IMR-90 (cell line): Measurements from ENCODE around the gene TNRC18. TPM values are rescaled to one million over a fixed set of nuclear protein-coding genes. Genes with fewer than 3 reads are reported as not detected.

Source experiments
- ATAC-seq: fragments of 200-7000 bp; cut with Tn5 transposase; 2 replicates; pipeline ENCODE4 v1.9.1; 2020; ENCODE audit warnings: low read depth, mild to moderate bottlenecking, moderate library complexity
- BruUV-seq: library from RNA; stranded (reverse); fragments of 400-500 nt; replicated peaks from 2 replicates; lab custom pipeline; 2021; lab: Mats Ljungman, UMichigan
- CTCF ChIA-PET: fragments of 300-600 bp; formaldehyde crosslinking; extraction: SDS; loops from one replicate; lab custom pipeline; 2021; ENCODE audit warnings: antibody characterized with exemption; lab: Yijun Ruan, JAX
- POLR2A ChIA-PET: fragments of 300-600 bp; sonication (Branson Sonifier 250); formaldehyde crosslinking; loops from one replicate; lab custom pipeline; 2022; ENCODE audit warnings: antibody characterized with exemption; ENCODE audit not compliant: unreplicated experiment; lab: Charles Lee
- DNase-seq: peaks from one replicate; pipeline ENCODE4 v3.0.0; 2013
- H2AFZ ChIP-seq: replicated peaks from 2 replicates; pipeline ENCODE3; 2013; ENCODE audit warnings: low read length, mild to moderate bottlenecking; ENCODE audit not compliant: poor library complexity
- H2AK5ac ChIP-seq: 2 replicates; pipeline ENCODE4 v1.6.1; 2013; ENCODE audit warnings: low read depth, low read length, inconsistent platforms
- H2AK9ac ChIP-seq: replicated peaks from 2 replicates; pipeline ENCODE3; 2013; ENCODE audit warnings: mild to moderate bottlenecking, low read depth, low read length, moderate library complexity; ENCODE audit not compliant: poor library complexity
- H2BK120ac ChIP-seq: 2 replicates; pipeline ENCODE4 v1.6.1; 2013; ENCODE audit warnings: low read depth, low read length, inconsistent platforms
- H2BK15ac ChIP-seq: 3 replicates; pipeline ENCODE4 v1.6.1; 2013; ENCODE audit warnings: low read depth, low read length, inconsistent platforms
- H2BK20ac ChIP-seq: 2 replicates; pipeline ENCODE4 v1.6.1; 2013; ENCODE audit warnings: low read depth, mild to moderate bottlenecking, inconsistent platforms, low read length, moderate library complexity
- H2BK5ac ChIP-seq: 2 replicates; pipeline ENCODE4 v1.6.1; 2013; ENCODE audit warnings: mild to moderate bottlenecking, low read depth, low read length, inconsistent platforms; ENCODE audit not compliant: poor library complexity, severe bottlenecking
- H3K14ac ChIP-seq: replicated peaks from 2 replicates; pipeline ENCODE4 v1.6.1; 2013; ENCODE audit warnings: low read depth, low read length, inconsistent platforms
- H3K18ac ChIP-seq: 2 replicates; pipeline ENCODE4 v1.6.1; 2013; ENCODE audit warnings: low read depth, low read length, control low read depth
- H3K23ac ChIP-seq: 2 replicates; pipeline ENCODE4 v1.6.1; 2013; ENCODE audit warnings: low read depth, low read length, inconsistent platforms
- H3K27ac ChIP-seq: 2 replicates; pipeline ENCODE4 v1.5.1; 2013; ENCODE audit warnings: mild to moderate bottlenecking, control low read depth, low read length; ENCODE audit not compliant: insufficient read depth
- H3K27me3 ChIP-seq: 2 replicates; pipeline ENCODE4 v1.6.1; 2013; ENCODE audit warnings: low read length; ENCODE audit not compliant: control insufficient read depth, insufficient read depth
- H3K36me3 ChIP-seq: 2 replicates; pipeline ENCODE4 v1.6.1; 2013; ENCODE audit warnings: low read length, mixed read lengths; ENCODE audit not compliant: control insufficient read depth, insufficient read depth
- H3K4ac ChIP-seq: 2 replicates; pipeline ENCODE4 v1.6.1; 2013; ENCODE audit warnings: low read depth, low read length, inconsistent platforms
- H3K4me1 ChIP-seq: 2 replicates; pipeline ENCODE4 v1.6.1; 2013; ENCODE audit warnings: low read length, mixed read lengths; ENCODE audit not compliant: control insufficient read depth, insufficient read depth
- H3K4me2 ChIP-seq: 2 replicates; pipeline ENCODE4 v1.6.1; 2013; ENCODE audit warnings: low read depth, mild to moderate bottlenecking, control low read depth, low read length, moderate library complexity
- H3K4me3 ChIP-seq: 2 replicates; pipeline ENCODE4 v1.5.1; 2013; ENCODE audit warnings: low read depth, mild to moderate bottlenecking, control low read depth, low read length, moderate library complexity; ENCODE audit not compliant: insufficient read depth
- H3K56ac ChIP-seq: 2 replicates; pipeline ENCODE4 v1.6.1; 2013; ENCODE audit warnings: low read length, inconsistent platforms; ENCODE audit not compliant: insufficient read depth; ENCODE audit errors: extremely low read depth
- H3K79me1 ChIP-seq, 2 experiments: 2 replicates each; pipeline ENCODE4 v1.6.1; 2013; ENCODE audit warnings: low read length in 2 of 2, inconsistent platforms in 1 of 2, low read depth in 1 of 2
- H3K9ac ChIP-seq: 2 replicates; pipeline ENCODE4 v1.6.1; 2013; ENCODE audit warnings: low read depth, low read length, control low read depth
- H3K9me1 ChIP-seq: 2 replicates; pipeline ENCODE4 v1.6.1; 2013; ENCODE audit warnings: low read length, inconsistent platforms; ENCODE audit not compliant: insufficient read depth
- H3K9me3 ChIP-seq: 2 replicates; pipeline ENCODE4 v1.6.1; 2013; ENCODE audit warnings: low read length; ENCODE audit not compliant: control insufficient read depth, insufficient read depth
- H4K20me1 ChIP-seq: 2 replicates; pipeline ENCODE4 v1.6.1; 2013; ENCODE audit warnings: low read length, inconsistent platforms; ENCODE audit not compliant: insufficient read depth
- H4K5ac ChIP-seq: 2 replicates; pipeline ENCODE4 v1.6.1; 2013; ENCODE audit warnings: mild to moderate bottlenecking, low read depth, low read length, control low read depth
- H4K8ac ChIP-seq, 2 experiments: 2 replicates each; pipeline ENCODE4 v1.6.1; 2013; ENCODE audit warnings: low read depth in 2 of 2, low read length in 2 of 2, control low read depth in 1 of 2, inconsistent platforms in 1 of 2
- H4K91ac ChIP-seq: 2 replicates; pipeline ENCODE4 v1.6.1; 2013; ENCODE audit warnings: low read depth, low read length, inconsistent platforms; ENCODE audit not compliant: insufficient read depth
- BHLHE40 ChIP-seq: fragments of 150-350 bp; IDR thresholded peaks from 2 replicates; pipeline ENCODE4 v1.6.1; 2016; ENCODE audit warnings: mild to moderate bottlenecking, low read depth, low read length
- CEBPB ChIP-seq: IDR thresholded peaks from 2 replicates; pipeline ENCODE4 v1.6.1; 2012; ENCODE audit warnings: low read depth, low read length, improper control_type of control experiment
- CTCF ChIP-seq: conservative IDR thresholded peaks from 2 replicates; pipeline ENCODE4 v1.5.1; 2012; ENCODE audit warnings: mild to moderate bottlenecking, low read depth, low read length, improper control_type of control experiment
- ELK1 ChIP-seq: fragments of 150-350 bp; IDR thresholded peaks from 2 replicates; pipeline ENCODE4 v1.6.1; 2016; ENCODE audit warnings: low read depth, mild to moderate bottlenecking, low read length, moderate library complexity, borderline replicate concordance
- FOS ChIP-seq: fragments of 150-350 bp; IDR thresholded peaks from 2 replicates; pipeline ENCODE4 v1.6.1; 2016; ENCODE audit warnings: low read depth, low read length
- MAFK ChIP-seq: IDR thresholded peaks from 2 replicates; pipeline ENCODE4 v1.6.1; 2012; ENCODE audit warnings: low read depth, low read length, improper control_type of control experiment
- MXI1 ChIP-seq: IDR thresholded peaks from 2 replicates; pipeline ENCODE4 v1.6.1; 2012; ENCODE audit warnings: low read depth, mild to moderate bottlenecking, low read length, moderate library complexity, borderline replicate concordance
- POLR2A ChIP-seq: IDR thresholded peaks from 2 replicates; pipeline ENCODE4 v1.6.1; 2012; ENCODE audit warnings: mild to moderate bottlenecking, low read depth, low read length
- RAD21 ChIP-seq: IDR thresholded peaks from 2 replicates; pipeline ENCODE4 v1.6.1; 2012; ENCODE audit warnings: low read length, improper control_type of control experiment
- RCOR1 ChIP-seq: IDR thresholded peaks from 2 replicates; pipeline ENCODE4 v1.6.1; 2012; ENCODE audit warnings: mild to moderate bottlenecking, low read length, improper control_type of control experiment; ENCODE audit not compliant: insufficient replicate concordance
- USF2 ChIP-seq: fragments of 150-350 bp; IDR thresholded peaks from 2 replicates; pipeline ENCODE4 v1.6.1; 2017; ENCODE audit warnings: mild to moderate bottlenecking, antibody characterized with exemption, low read length, low read depth
- WGBS, 2 experiments: methylation state at CpG; one replicate each; pipeline versions ENCODE4 v1.1.5 to v1.1.7; 2013; ENCODE audit warnings: missing lambda C conversion rate in 2 of 2; ENCODE audit not compliant: insufficient read length in 1 of 2; ENCODE audit errors: extremely low coverage in 2 of 2; 5-methylcytosine and 5-hydroxymethylcytosine counted together
- dilution Hi-C: fragments of 300-500 bp; cut with HindIII; formaldehyde crosslinking; loops from one replicate; pipeline ENCODE4 v1.14.3; 2018; ENCODE audit warnings: low sequenced_read_pairs; ENCODE audit not compliant: unreplicated experiment
- in situ Hi-C: fragments of 300-500 bp; cut with MboI; formaldehyde crosslinking; loops from 3 replicates; pipeline ENCODE4 v1.14.3; 2019; ENCODE audit warnings: low sequenced_read_pairs, inconsistent platforms, mixed read lengths
- intact Hi-C: fragments of 100-400 bp; cut with micrococcal nuclease; formaldehyde crosslinking; loops from 2 replicates; pipeline ENCODE4 v1.10.0; 2022
- polyA plus RNA-seq, 3 experiments: library from polyadenylated mRNA; depleted of rRNA; stranded (reverse); fragments of >200 nt; gene quantifications; 2 replicates each; pipeline ENCODE4 v1.2.3, GENCODE V29; 2012; ENCODE audit warnings: low replicate concordance in 1 of 3
- total RNA-seq: library from RNA; depleted of rRNA; stranded (reverse); fragments of >200 nt; gene quantifications from 2 replicates; pipeline ENCODE4 v1.2.3, GENCODE V29; 2012

The TNRC18 gene
- total and polyA plus RNA-seq, 2 of the 4 experiments (the other 2 are of a cell fraction), result 4.7 to 29.6 TPM

DNA sequence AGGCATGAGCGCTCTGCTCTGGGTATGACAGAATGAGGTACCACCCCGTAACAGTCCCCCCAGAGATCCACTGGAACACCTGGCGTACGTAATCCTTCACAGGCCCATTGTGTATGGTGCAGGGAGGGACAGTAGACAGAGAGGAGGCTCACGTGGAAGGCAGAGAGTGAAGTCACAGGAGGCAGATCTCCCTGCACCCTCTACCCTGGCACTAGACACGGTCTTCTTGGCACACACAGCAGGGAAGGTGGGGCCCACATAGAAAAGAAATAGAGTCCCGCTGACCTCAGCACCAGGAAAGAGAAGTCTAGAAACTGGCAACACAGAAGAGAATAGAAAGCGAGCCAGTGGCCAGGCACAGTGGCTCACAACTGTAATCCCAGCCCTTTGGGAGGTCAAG lies 89.0 kb downstream of the TNRC18 start:
- DNase-seq (no peak), ATAC-seq (no peak)
- Histone ChIP-seq H2BK120ac (no peak overlapping the region), H4K8ac (no peak overlapping the region), H2AFZ (no peak overlapping the region), H2BK20ac (no peak overlapping the region), H3K27me3 (no peaks in the 10 kb centered on the region), H3K4me1 (no peaks in the 10 kb centered on the region), H3K23ac (no peak overlapping the region), H3K79me1 (peaks cover 30 to 62% of the 10 kb centered on the region in 2 experiments), H3K9ac (no peak overlapping the region), H3K27ac (no peak overlapping the region), H3K9me3 (peaks cover 4% of the 10 kb centered on the region), H3K4me2 (no peak overlapping the region), H3K36me3 (peaks cover 68% of the 10 kb centered on the region), H2AK9ac (no peak overlapping the region), H2BK5ac (no peak overlapping the region), H3K18ac (no peak overlapping the region), H4K91ac (no peak overlapping the region), H3K9me1 (peaks cover 3% of the 10 kb centered on the region; the same call in 1 of the 2 replicates), H4K20me1 (peaks cover 28% of the 10 kb centered on the region), H3K14ac (no peak overlapping the region), H4K5ac (no peak overlapping the region), H3K56ac (peak overlapping the region; percentile 6; the same call in 1 of the 2 replicates), H3K4me3 (no peak overlapping the region), H2BK15ac (no peak overlapping the region), H2AK5ac (no peak overlapping the region; the same call in 1 of the 2 replicates), H3K4ac (no peak overlapping the region)
- intact Hi-C loops (no loop called here), in situ Hi-C loops (no loop called here), dilution Hi-C loops (no loop called here)
- no TSS peak for BruUV-seq
- no peak for TF ChIP-seq MXI1
- TF ChIP-seq BHLHE40, result no peak
- no peak for TF ChIP-seq MAFK
- no peak for TF ChIP-seq POLR2A
- TF ChIP-seq CEBPB, result no peak
- no peak for TF ChIP-seq USF2
- no peak for TF ChIP-seq RAD21
- TF ChIP-seq CTCF, result no peak
- no peak for TF ChIP-seq ELK1
- TF ChIP-seq FOS, result no peak
- no peak for TF ChIP-seq RCOR1
- 82% methylated on average over 2 of the region's 8 CpGs; no CpG with 5 or more reads in 1 of the 2 experiments for WGBS, 2 experiments
- POLR2A ChIA-PET, result no interaction called here
- CTCF ChIA-PET, result no interaction called here
